ENCODE results near the gene PROC.
"Not testable (repeated sequence)": the region's sequence is repeated elsewhere in the genome, so short reads cannot be mapped to it uniquely, and the experiment has no call there.

The PROC gene

DNA sequence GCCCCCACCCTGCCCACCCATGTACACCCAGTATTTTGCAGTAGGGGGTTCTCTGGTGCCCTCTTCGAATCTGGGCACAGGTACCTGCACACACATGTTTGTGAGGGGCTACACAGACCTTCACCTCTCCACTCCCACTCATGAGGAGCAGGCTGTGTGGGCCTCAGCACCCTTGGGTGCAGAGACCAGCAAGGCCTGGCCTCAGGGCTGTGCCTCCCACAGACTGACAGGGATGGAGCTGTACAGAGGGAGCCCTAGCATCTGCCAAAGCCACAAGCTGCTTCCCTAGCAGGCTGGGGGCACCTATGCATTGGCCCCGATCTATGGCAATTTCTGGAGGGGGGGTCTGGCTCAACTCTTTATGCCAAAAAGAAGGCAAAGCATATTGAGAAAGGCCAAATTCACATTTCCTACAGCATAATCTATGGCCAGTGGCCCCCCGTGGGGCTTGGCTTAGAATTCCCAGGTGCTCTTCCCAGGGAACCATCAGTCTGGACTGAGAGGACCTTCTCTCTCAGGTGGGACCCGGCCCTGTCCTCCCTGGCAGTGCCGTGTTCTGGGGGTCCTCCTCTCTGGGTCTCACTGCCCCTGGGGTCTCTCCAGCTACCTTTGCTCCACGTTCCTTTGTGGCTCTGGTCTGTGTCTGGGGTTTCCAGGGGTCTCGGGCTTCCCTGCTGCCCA is 9.3 kb downstream of the PROC start:
- no peak for DNase-seq (ENCODE audit: low read depth in 2 of 2)

DNA sequence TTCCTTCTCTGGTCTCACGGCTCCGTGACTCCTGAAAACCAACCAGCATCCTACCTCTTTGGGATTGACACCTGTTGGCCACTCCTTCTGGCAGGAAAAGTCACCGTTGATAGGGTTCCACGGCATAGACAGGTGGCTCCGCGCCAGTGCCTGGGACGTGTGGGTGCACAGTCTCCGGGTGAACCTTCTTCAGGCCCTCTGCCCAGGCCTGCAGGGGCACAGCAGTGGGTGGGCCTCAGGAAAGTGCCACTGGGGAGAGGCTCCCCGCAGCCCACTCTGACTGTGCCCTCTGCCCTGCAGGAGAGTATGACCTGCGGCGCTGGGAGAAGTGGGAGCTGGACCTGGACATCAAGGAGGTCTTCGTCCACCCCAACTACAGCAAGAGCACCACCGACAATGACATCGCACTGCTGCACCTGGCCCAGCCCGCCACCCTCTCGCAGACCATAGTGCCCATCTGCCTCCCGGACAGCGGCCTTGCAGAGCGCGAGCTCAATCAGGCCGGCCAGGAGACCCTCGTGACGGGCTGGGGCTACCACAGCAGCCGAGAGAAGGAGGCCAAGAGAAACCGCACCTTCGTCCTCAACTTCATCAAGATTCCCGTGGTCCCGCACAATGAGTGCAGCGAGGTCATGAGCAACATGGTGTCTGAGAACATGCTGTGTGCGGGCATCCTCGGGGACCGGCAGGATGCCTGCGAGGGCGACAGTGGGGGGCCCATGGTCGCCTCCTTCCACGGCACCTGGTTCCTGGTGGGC is 10.0 kb downstream of the PROC start:
- DNase-seq (ENCODE audit: low read depth in 2 of 2): no peak

DNA sequence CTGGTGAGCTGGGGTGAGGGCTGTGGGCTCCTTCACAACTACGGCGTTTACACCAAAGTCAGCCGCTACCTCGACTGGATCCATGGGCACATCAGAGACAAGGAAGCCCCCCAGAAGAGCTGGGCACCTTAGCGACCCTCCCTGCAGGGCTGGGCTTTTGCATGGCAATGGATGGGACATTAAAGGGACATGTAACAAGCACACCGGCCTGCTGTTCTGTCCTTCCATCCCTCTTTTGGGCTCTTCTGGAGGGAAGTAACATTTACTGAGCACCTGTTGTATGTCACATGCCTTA is 10.5 kb downstream of the PROC start:
- no peak for DNase-seq (ENCODE audit: low read depth in 2 of 2)

DNA sequence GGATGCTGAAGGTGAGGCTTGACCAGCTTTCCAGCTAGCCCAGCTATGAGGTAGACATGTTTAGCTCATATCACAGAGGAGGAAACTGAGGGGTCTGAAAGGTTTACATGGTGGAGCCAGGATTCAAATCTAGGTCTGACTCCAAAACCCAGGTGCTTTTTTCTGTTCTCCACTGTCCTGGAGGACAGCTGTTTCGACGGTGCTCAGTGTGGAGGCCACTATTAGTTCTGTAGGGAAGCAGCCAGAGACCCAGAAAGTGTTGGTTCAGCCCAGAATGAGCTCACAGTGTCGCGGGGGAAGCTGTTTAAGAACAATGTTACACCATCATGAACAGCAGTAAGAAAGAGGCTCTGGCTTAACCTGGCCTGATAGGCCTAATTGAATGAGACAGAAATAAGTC is 11.1 kb downstream of the PROC start:
- no peak for DNase-seq (ENCODE audit: low read depth in 2 of 2)

DNA sequence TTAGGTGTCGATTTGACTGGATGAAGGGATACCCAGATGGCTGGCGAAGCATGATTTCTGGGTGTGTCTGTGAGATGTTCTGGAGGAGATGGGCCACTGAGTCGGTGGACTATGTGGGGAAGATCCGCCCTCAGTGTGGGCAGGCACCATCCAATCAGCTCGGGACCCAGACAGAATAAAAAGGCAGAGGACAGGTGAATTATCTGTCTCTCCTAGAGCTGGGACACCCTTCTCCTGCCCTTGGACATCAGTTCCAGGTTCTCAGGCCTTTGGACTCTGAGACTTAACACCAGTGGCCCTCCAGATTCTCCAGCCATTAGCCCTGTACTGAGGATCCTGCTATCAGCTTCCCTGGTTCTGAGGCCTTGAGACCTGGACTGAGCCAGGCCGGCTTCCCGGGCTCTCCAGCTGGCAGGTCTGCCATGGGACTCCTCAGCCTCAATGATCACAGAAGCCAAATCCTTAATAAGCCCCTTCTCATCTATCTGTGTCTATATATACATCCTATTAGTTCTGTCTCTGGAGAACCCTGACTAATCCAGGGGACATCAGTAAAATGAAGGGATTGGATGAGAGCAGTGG is 11.7 kb downstream of the PROC start:
- no peak for DNase-seq (ENCODE audit: low read depth in 2 of 2)

DNA sequence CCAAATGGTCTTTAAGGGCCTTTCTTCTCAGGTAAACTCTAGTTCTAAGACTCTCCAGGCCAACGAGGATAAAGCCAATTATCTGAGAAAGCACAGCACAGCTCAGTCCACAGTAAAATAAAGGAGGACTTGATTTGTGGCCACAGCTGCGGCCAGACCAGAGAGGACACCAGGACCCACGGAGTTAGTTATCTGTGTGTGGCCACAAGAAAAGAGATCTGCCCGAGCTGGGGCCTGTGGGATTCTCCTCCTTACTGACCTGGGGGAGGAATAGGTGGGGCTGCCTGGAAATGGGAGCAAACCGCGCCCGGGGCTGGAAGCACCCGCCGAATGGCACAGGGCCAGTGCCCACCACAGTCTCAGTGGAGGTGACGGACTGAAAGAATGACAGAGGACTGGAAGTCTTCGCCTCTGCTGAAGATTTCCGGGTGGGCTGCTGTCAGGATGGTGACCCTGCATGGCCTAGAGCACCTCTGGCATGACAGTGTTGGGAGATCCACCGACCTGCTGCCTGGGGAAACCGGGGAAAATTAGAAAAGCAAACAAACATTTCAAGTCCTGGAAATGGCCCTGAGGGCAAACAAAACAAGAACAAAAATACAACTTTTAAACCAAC is 13.3 kb downstream of the PROC start:
- no peak for DNase-seq (ENCODE audit: low read depth in 2 of 2)

DNA sequence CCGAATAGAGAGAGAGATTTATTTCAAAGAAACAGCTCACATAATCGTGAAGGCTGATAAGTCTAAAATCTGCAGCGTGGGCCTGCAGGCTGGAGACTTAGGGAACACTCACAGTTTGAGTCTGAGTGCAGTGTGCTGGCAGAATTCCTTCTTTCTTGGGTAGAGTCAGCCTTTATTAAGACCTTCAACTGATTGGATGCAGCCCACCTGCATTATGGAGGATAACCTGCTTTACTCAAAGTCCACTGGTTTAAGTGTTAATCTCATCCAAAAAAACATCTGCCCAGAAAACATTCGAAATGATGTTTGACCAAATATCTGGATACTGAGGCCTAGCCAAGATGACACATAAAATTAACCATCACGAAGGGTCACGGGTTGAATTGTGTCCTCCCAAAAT is 16.3 kb downstream of the PROC start:
- no peak for DNase-seq (ENCODE audit: low read depth in 2 of 2)

DNA sequence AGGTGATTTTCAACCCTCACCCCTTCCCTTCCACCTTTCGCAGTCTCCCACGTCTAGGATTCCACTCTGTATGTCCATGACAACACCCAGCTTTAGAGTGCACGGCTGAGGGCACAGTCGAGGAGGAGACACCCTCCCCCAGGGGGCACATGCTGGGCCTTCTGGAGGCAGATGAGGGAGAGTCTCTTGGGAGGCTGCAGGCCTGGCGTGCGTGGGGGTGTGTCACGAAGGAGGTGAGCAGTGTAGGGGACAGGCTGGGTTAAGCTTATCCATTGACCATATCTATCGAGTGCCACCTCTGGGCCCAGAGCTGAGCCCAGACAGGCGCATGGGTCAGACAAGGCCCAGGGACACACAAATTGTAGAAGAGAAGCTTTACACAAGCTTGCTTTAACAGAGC is 18.8 kb downstream of the PROC start:
- no peak for DNase-seq (ENCODE audit: low read depth in 2 of 2)

DNA sequence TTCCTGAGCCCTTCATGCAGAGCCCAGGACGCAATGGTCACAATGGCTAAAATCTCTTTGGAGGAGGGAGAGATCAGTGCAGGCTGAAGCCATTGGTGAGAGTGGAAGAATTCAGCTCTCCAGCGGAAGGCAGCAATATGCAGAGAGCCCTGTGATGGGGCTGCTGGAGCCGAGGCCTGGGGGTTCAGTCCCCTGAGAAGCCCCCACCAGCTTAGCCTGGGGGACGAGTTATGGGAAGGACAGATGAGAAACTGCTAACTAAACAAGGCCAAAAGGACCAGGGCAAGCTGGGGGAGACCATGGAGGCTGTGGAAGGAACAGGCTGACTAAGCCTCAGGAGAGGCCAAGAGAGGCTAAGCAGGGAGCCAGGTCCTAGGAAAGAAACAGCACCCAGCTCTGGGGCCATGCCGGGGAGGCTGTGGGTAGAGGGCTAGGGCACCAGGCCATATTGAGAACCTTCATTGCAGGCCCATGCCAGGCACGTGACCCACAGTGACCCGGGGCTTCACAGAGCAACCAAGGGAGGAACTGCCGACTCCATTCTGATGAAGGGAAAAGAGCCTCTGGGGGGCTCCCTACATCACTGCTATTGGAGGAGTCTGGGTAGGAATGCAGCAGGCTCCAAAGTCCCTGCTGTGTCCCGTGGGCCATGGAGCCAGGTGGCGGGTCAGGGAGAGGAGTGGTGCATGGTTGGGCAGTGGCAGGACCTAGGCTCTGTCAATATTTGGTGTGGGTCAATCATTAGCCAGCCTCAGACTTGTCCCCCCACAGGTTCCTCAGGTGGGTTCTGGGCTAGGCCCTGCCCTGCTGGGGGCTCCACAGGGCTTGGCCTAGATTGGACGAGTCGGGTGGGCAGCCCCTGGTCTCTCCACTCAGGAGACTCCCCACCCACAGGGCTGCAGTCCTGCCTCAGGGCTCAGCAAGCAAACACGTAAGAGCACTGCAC is 19.8 kb downstream of the PROC start:
- DNase-seq (ENCODE audit: low read depth in 2 of 2): no peak

DNA sequence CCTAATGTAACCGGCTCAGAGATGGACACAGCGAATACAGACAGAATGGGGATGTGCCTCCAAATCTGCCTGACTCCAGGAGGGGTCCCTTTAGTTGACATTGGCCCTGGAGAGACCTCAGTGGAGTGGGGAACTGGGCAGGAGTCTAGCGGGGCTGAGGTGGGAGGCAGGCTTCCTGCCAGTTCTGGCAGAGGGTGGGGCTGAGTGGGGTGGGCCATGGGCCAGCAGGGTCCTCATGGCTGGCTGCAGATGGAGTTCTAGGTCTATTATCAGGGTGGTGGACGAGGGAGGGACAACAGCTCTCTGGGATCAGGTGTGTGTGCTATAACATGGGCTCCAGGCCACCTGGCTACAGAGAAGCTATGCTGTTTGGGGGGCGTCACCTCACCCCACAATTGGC is 21.1 kb downstream of the PROC start:
- DNase-seq (ENCODE audit: low read depth in 2 of 2): no peak

DNA sequence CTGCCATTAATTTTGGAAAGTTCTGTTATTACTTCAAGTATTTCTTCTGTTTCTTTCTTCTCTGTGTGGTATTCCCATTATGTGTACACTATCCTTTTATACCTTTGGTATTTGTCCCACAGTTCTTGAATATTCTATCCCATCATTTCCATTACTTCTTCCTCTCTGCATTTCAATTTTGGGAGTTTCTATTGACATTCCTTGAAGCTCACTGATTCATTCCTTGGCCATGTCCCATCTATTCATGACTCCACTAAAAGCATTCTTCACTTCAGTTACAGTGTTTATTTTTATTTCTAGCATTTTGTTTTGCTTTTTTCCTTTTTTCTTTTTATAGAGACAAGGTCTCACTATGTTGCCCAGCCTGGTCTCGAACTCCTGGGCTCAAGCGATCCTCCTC is 30.3 kb downstream of the PROC start:
- DNase-seq (ENCODE audit: low read depth in 2 of 2): no peak

DNA sequence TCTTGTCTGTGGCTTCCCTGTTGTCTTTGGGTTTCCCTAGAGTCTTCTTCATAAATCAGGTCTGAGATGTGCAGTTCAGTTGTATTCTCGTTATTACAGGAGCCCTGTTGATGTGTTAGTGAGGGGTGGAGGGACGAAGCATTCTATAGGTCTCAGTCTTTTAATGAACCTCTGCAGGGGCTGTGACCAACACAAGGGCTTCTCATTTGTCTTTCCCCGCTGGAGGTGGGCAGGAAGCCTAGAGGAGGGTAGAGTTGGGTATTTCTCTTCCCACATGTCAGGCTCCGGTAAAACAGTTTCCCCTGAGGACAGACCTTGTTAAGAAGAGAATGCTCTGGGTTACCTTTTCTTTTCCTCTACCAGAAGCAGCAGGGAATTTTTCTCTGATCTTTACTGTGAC is 31.2 kb downstream of the PROC start:
- DNase-seq (ENCODE audit: low read depth in 2 of 2): no peak

DNA sequence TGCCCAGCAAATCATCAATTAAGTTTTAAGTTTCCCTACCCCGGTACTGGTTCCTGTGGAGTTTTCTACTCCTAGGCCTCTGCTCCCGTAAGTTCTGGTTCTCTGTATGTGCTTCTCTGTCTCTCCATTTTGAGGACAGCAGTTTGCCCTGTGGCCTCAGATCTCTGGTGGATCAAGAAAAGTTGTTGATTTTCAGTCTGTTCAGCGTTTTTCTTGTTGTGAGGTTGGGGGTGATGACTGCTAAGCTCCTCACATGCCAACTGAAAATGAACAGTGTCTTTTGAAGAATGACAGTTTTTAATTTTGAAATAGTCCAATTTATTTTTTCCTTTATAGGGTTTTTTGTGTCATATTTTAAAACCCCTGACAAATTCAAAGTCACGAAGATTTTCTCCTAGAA is 31.7 kb downstream of the PROC start:
- DNase-seq (ENCODE audit: low read depth in 2 of 2): no peak

DNA sequence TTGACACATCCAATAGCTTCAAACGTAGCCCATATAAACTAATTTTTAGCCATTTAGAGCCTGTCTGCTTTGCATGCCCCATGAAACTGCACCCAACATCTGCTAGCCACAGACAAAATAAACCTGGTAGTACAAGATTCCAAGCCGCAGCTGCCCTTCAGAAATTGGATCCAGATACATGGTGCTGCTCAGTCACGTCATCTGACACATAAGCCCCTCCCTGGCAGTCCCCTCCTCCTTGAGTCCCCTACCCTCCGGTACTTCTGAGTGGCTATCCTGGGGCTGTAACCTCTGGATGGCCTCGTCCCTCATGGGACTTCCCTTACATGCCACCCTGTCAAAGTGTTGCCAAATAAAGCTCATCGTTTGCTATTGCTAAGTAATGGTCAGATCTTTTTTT is 33.8 kb downstream of the PROC start:
- no peak for DNase-seq (ENCODE audit: low read depth in 2 of 2)

DNA sequence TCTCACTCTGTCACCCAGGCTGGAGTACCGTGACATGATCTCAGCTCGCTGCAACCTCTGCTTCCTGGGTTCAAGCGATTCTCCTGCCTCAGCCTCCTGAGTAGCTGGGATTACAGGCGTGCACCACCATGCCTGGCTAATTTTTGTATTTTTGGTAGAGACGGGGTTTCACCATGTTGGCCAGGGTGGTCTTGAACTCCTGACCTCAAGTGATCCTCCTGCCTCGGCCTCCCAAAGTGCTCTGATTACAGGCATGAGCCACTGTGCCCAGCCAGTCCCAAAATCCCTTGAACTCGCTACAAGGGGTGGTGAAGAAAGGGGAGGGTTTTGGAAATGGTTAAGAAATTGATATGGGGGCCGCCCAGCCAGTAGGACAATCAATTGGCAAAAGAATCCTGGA is 34.2 kb downstream of the PROC start:
- not testable (repeated sequence) for DNase-seq (ENCODE audit: low read depth in 2 of 2)

DNA sequence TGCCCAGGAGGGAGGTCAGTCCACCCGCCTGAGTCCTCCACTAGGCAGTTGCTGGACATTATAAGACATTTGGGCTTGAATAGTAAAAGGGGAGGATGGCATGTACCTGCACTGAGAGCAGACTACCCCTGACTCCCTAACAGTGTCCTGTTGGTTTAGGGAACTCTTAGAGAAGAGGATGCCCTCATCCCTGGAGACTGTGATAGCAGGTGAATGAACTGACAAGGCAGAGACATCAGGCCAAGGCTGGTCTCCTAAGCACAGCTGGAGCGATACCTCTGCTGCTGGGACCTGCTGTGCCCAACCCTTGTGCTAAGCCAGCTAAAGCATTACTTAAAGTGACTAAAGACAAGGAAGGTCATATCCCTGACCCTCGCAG is 34.8 kb downstream of the PROC start:
- DNase-seq (ENCODE audit: low read depth in 2 of 2): no peak

DNA sequence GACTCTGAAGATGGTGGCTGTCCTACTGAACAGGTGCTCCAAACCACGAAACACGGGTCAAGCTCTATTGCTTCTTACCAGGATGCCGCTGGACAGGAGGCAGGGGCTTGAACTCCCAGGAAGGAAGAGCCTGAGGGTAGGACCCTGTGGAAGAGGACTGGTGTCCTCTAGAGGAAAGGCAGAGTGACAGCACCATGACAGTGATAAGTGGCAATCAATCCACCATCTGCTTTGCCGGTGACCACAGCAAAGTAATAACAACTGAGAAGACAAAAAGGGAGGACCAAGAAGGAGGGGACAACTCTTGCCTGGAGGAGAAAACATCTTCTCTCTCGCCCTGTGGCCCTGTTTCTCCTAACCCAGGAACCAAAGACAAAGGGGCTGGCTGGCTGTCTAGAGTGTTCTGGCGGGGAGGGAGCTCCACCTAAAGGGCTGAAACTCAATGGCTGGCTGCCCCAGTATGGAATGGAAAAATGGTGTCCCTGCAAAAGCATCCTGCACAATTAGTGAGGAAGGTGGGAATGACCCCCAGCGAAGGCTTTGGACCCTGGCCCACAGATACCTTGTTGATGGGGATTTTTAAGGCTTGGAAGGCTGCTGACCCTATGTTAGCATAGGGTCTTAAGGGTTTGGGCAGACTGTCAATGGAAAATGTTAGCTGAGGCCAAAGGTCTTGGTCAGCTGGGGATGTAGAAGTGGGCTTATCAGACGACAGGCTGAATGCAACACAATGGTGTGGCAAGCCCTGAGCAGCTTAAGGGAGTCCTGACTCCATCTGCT is 35.4 kb downstream of the PROC start:
- no peak for DNase-seq (ENCODE audit: low read depth in 2 of 2)

DNA sequence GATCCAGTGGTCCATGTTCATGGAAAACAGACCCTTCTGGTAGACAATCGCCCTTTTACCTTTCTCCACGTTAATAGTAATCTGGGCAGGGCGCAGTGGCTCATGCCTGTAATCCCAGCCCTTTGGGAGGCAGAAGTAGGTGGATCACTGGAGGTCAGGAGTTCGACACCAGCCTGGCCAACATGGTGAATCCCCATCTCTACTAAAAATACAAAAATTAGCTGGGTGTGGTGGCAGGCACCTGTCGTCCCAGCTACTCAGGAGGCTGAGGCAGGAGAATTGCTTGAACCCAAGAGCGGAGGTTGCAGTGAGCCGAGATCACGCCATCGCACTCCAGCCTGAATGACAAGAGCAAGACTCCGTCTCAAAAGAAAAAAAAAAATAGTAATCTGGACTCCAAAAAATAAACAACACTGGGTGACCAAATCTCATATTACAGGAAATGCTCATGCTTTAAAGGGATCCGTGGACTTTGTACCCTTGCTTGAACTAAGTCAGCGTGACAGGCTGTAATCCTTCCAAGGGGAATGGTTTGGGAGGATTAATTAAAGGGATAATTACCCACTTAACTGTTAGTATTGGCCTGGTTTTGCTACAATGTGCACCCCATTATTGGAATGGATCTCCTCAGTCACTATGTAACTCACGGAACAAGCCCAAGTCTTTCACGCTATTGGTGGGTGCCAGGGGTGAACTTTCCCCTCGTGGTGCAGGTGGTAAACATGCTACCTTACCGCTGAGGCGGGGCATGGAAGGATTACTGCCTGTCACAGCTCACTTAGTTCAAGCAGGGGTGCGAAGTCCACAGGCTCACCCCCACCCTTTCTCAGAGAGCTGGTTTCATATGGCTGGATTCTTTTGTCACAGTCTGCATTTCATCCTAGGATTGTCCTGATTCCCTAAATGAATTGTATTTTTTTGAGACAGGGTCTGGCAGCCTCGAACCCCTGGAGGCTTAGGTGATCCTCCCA is 36.7 kb downstream of the PROC start:
- no peak for DNase-seq (ENCODE audit: low read depth in 2 of 2)

DNA sequence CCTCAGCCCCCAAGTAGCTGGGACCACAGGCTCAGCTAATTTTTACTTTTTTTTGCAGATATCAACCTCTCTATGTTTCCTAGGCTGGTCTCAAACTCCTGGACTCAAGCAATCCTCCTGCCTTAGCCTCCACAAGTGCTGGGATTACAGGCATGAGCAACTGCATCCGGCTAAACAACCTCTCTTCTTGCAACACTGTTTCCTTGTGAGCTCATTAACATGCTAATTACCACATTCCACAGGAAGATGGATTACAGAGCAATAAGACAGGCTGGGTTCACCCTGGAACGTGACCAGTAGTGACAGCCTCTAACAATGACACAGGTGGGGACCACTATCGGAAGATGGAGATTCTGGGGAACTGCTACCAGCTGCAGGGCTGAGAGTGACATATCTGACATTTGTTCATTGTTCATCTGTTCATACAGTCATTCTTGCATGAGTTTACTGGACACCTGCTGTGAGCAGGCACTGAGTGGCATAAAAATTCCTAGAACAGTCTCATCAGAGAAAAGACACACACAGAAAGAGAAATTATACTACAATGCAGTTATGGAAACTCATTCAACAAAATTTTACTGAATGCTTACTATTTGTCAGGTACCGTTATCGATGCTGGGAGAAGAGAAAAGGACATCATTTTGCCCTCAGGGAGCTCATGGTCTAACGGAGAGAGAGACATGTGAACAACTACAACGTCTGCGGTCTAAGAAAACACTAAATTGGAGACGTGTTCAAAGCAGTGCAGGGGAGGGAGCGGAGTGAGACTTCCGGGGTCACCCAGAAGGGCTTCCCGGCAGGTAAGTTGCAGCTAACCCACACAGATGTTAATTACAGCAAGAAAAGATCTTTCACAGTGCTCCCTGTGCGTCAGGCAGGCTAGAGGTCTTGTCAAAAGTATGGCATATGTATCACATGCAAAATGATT is 37.6 kb downstream of the PROC start:
- DNase-seq (ENCODE audit: low read depth in 2 of 2): no peak

All from stimulated activated CD4-positive, alpha-beta T cell treated with anti-CD3 and anti-CD28 coated beads, Interleukin-1b, Interleukin-23, amount 100 ng/mL, for 1 hour (primary cell).